ENCODE results near the gene UBE2Q2. TPM values are rescaled to one million over a fixed set of nuclear protein-coding genes. Genes with fewer than 3 reads are reported as not detected.

UBE2Q2 gene
- 23.2 and 31.9 TPM in 2 replicates for total RNA-seq

GRCh38 chr15:75842722-75843677 lies at the start of gene UBE2Q2:
Gene UBE2Q2, plus strand, starts transcription at chr15:75843447. Its CDS starts 220 bp downstream, at chr15:75843667.

DNA sequence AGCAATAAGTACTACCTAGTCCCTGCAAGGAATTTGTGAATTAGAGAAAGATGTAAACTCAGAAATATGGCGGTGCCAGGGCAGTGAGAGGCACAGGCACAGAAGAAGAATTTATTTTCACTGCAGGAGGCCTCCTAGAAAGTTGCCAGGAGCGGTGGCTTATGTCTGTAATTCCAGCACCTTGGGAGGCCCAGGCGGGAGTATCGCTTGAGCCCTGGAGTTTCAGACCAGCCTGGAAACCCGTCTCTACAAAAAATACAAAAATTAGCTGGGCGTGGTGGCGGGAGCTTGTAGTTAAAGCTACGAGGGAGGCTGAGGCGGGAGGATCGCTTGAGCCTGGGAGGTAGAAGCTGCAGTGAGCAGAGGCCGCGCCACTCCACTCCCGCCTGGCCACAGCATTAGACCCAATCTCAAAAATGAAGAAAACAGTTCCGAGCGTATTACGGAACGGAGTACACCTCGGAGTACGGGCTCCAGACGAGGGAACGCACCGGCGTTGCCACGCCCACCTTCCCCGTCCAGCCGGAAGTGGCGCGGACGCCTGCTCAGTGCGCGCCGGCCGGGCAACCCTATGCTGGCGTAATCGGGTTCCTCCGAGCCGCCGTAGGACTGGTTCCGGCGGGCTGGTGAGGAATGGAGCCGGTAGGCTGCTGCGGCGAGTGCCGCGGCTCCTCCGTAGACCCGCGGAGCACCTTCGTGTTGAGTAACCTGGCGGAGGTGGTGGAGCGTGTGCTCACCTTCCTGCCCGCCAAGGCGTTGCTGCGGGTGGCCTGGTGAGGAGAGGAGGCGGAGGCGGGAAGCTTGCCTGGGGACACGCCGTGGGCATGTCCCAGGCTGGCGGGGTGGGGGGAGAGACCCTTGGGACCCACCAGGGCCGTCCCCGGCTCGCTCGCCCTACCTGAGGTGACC lies 60.3 kb downstream of the UBE2Q2 start, which contains the start of gene FBXO22:
TSS of gene FBXO22 (plus strand) at position 548 of the 909 bp plus-strand sequence. CDS start at position 634, 86 bp downstream.

Other genes with a start within 250 kb of the UBE2Q2 start
- 27.4 and 28.6 TPM in 2 replicates for gene SNUPN, start 217.7 kb upstream of the UBE2Q2 start, total RNA-seq
- 95.4 and 97.6 TPM in 2 replicates for gene IMP3, start 203.2 kb upstream of the UBE2Q2 start, total RNA-seq
- gene SNX33, start 195.5 kb upstream of the UBE2Q2 start, total RNA-seq, result 21.2 and 24.2 TPM in 2 replicates
- gene CSPG4, start 130.6 kb upstream of the UBE2Q2 start, total RNA-seq, result 17.1 and 33.9 TPM in 2 replicates
- gene FBXO22, start 60.4 kb downstream of the UBE2Q2 start, total RNA-seq, result 27.8 and 41.2 TPM in 2 replicates
- 0.13 and 0.16 TPM in 2 replicates for gene NRG4, start 169.0 kb downstream of the UBE2Q2 start, total RNA-seq
- 0.39 TPM in 1 of 2 replicates, not detected in the other for gene TMEM266, start 216.5 kb downstream of the UBE2Q2 start, total RNA-seq